ENCODE results near the gene HS3ST1. TPM values are rescaled to one million over a fixed set of nuclear protein-coding genes. Genes with fewer than 3 reads are reported as not detected.

HS3ST1 gene
- total RNA-seq, 4 donors from 2014 or later, result 3.1 to 12.5 (median 5.4) TPM

GRCh38 chr4:11446155-11446811 is 17.6 kb upstream of the HS3ST1 start:
- H3K36me3 ChIP-seq, result no peaks in the 10 kb centered on the region
- no peaks in the 10 kb centered on the region for H3K27me3 ChIP-seq
- intact Hi-C loops (cut with DNase I), result no loop called here
- TF ChIP-seq POLR2AphosphoS5 (IDR thresholded peaks at IDR 0.05) (peak in 1 of 2 donors; percentile 24), POLR2A (IDR thresholded peaks at IDR 0.05; ENCODE audit: low read depth) (no peak), EP300 (IDR thresholded peaks at IDR 0.05) (no peak), CTCF (IDR thresholded peaks at IDR 0.05) (no peak)
- H3K4me3 ChIP-seq, result no peak overlapping the region
- DNase-seq (ENCODE audit: extremely low spot score), result peak; percentile 26
- H3K9me3 ChIP-seq, result no peaks in the 10 kb centered on the region
- no peak overlapping the region for H3K27ac ChIP-seq (replicated peaks in 1 of 4)
- peaks cover 0 to 16% (median 9%) of the 10 kb centered on the region in 4 donors for H3K4me1 ChIP-seq

GRCh38 chr4:11441194-11441556 is 12.5 kb upstream of the HS3ST1 start:
- Histone ChIP-seq H3K9me3 (no peaks in the 10 kb centered on the region), H3K27me3 (no peaks in the 10 kb centered on the region), H3K4me1 (peaks cover 0 to 6% (median 3%) of the 10 kb centered on the region in 4 donors), H3K4me3 (no peak overlapping the region), H3K36me3 (no peaks in the 10 kb centered on the region), H3K27ac (replicated peaks in 1 of 4) (no peak overlapping the region)
- DNase-seq (ENCODE audit: extremely low spot score), result no peak
- WGBS, result 88% methylated on average over 1 of the region's 1 CpG
- TF ChIP-seq EP300 (IDR thresholded peaks at IDR 0.05) (no peak), POLR2A (IDR thresholded peaks at IDR 0.05; ENCODE audit: low read depth) (no peak)
- intact Hi-C loops (cut with DNase I), result no loop called here

DNA sequence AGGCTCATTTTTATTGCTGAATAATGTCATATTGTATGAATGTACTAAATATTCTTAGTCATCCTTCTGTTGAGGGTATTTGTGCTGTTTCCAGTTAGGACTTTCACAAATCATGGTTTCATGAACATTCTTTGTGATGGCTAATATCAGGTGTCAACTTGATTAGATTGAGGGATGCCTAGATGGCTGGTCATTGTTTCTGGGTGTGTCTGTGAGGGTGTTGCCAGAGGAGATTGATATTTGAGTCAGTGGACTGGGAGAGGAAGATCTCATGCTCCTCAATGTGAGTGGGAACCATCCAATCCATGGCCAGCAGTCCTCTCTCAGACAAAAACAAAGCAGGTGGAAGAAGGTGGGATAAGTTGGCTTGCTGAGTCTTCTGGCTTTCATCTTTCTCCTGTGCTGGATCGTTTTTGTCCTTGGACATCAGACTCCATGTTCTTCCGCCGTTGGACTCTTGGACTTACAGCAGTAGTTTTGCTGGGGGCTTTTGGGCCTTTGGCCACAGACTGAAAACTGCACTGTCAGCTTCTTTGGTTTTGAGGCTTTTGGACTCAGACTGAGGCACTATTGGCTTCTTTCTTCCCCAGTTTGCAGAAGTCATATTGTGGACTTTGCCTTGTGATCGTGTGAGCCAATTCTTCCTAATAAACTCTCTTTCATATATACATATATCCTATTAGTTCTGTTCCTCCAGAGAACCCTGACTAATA is 11.9 kb upstream of the HS3ST1 start:
- Histone ChIP-seq H3K27me3 (no peaks in the 10 kb centered on the region), H3K27ac (replicated peaks in 1 of 4) (no peak overlapping the region), H3K4me3 (no peak overlapping the region), H3K36me3 (no peaks in the 10 kb centered on the region), H3K9me3 (no peaks in the 10 kb centered on the region), H3K4me1 (peaks cover 0 to under 1% (median 0%) of the 10 kb centered on the region in 4 donors)
- TF ChIP-seq CTCF (IDR thresholded peaks at IDR 0.05) (no peak), POLR2AphosphoS5 (IDR thresholded peaks at IDR 0.05) (no peak), POLR2A (IDR thresholded peaks at IDR 0.05; ENCODE audit: low read depth) (no peak), EP300 (IDR thresholded peaks at IDR 0.05) (no peak)
- intact Hi-C loops (cut with DNase I), result no loop called here
- WGBS, result 88% methylated on average over 4 of the region's 4 CpGs
- no peak for DNase-seq (ENCODE audit: extremely low spot score)

DNA sequence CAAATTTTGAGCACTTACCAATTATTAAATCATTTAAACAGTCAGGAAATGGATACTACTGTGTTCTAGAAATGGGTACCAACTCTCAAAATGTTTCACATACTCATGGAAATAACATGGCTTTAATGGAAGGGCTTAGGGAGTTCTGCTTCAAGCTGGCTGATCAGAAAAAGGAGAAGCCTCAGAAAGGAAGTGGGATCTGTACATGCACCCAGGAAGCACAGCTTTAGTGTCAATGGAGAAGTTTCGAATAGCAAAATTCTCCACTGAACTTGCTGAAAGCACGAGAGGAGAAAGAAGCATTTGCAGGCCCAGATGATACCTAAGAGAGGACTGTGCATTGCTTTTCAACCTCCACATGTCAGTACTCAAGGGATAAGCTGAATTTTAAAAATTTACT is 11.1 kb upstream of the HS3ST1 start:
- no peaks in the 10 kb centered on the region for H3K27me3 ChIP-seq
- no peak overlapping the region for H3K4me3 ChIP-seq
- peak; percentile 57 for DNase-seq (ENCODE audit: extremely low spot score)
- 76% methylated on average over 2 of the region's 2 CpGs for WGBS
- H3K9me3 ChIP-seq, result no peaks in the 10 kb centered on the region
- no peaks in the 10 kb centered on the region for H3K4me1 ChIP-seq
- intact Hi-C loops (cut with DNase I), result no loop called here
- no peak overlapping the region for H3K27ac ChIP-seq (replicated peaks in 1 of 4)
- H3K36me3 ChIP-seq, result no peaks in the 10 kb centered on the region
- TF ChIP-seq POLR2A (IDR thresholded peaks at IDR 0.05; ENCODE audit: low read depth) (no peak), EP300 (IDR thresholded peaks at IDR 0.05) (no peak)

DNA sequence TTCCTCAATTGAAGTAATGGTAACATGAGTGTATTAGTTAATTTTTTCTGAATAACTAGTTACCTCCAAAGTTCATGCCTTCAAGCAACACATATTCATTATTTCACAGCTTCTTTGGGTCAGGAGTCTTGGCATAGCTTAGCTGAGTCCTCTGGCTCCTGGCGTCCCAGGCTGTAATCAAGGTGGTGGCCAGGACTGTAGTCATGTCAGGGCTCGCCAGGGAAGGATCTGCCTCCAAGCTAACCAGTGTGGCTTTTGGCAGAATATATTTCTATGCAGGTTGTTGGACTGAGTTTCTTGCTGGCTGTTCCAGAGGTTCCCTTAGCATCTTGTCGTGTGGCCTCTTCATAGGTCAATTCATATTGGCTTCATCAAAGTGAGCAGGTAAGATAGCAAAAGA is 10.0 kb upstream of the HS3ST1 start:
- Histone ChIP-seq H3K4me3 (no peak overlapping the region), H3K36me3 (no peaks in the 10 kb centered on the region), H3K27me3 (no peaks in the 10 kb centered on the region), H3K4me1 (no peaks in the 10 kb centered on the region), H3K9me3 (no peaks in the 10 kb centered on the region), H3K27ac (replicated peaks in 1 of 4) (no peak overlapping the region)
- peak; percentile 21 for DNase-seq (ENCODE audit: extremely low spot score)
- WGBS, result 93% methylated on average over 3 of the region's 3 CpGs
- TF ChIP-seq EP300 (IDR thresholded peaks at IDR 0.05) (no peak), POLR2A (IDR thresholded peaks at IDR 0.05; ENCODE audit: low read depth) (no peak), CTCF (IDR thresholded peaks at IDR 0.05) (no peak), POLR2AphosphoS5 (IDR thresholded peaks at IDR 0.05) (no peak)
- intact Hi-C loops (cut with DNase I), result no loop called here

All from esophagus muscularis mucosa (tissue), 4 donors.